Fibroblast of villous mesenchyme (primary cell): ENCODE data around the gene STPG2. TPM values are rescaled to one million over a fixed set of nuclear protein-coding genes. Genes with fewer than 3 reads are reported as not detected.
"Not testable (repeated sequence)": the region's sequence is repeated elsewhere in the genome, so short reads cannot be mapped to it uniquely, and the experiment has no call there.

Experiments used
- DNase-seq: peaks from one replicate; pipeline ENCODE4 v3.0.0-alpha.2; 2010; ENCODE audit warnings: low read depth
- H3K4me3 ChIP-seq: 2 replicates; pipeline ENCODE4 v1.5.1; 2011; ENCODE audit warnings: low read depth, mild to moderate bottlenecking, low read length
- total RNA-seq: library from RNA; depleted of rRNA; stranded (reverse); fragments of >200 nt; gene quantifications from 2 replicates; pipeline ENCODE4 v1.2.3, GENCODE V29; 2012
- TF ChIP-seq, protein P1 (sequence below): IDR thresholded peaks from 2 replicates; pipeline ENCODE4 v1.5.1; 2012; ENCODE audit warnings: low read depth, mild to moderate bottlenecking, low read length; ENCODE audit not compliant: insufficient read depth

The STPG2 gene
- total RNA-seq, 1 donor: under 0.01 TPM

DNA sequence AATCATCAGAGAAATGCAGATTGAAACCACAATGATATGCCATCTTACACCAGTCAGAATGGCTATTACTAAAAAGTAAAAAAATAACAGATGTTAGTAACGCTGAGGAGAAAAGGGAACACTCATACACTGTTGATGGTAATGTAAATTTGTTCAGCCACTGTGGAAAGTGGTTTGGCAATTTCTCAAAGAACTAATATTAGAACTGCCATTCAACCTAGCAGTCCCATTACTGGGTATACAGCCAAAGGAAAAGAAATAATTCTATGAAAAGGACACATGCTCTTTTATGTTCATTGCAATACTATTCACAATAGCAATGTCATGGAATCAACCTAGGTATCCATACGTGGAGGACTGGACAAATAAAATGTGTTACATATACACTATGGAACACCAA, 566.3 kb downstream of the STPG2 start:
- TF ChIP-seq, protein P1, sequence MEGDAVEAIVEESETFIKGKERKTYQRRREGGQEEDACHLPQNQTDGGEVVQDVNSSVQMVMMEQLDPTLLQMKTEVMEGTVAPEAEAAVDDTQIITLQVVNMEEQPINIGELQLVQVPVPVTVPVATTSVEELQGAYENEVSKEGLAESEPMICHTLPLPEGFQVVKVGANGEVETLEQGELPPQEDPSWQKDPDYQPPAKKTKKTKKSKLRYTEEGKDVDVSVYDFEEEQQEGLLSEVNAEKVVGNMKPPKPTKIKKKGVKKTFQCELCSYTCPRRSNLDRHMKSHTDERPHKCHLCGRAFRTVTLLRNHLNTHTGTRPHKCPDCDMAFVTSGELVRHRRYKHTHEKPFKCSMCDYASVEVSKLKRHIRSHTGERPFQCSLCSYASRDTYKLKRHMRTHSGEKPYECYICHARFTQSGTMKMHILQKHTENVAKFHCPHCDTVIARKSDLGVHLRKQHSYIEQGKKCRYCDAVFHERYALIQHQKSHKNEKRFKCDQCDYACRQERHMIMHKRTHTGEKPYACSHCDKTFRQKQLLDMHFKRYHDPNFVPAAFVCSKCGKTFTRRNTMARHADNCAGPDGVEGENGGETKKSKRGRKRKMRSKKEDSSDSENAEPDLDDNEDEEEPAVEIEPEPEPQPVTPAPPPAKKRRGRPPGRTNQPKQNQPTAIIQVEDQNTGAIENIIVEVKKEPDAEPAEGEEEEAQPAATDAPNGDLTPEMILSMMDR: no peak
- no peak for DNase-seq
- H3K4me3 ChIP-seq: no peak overlapping the region

- DNase-seq: no peak
- TF ChIP-seq, protein P1: no peak
Measured at GRCh38 chr4:97560009-97560408, 583.3 kb downstream of the STPG2 start.

DNA sequence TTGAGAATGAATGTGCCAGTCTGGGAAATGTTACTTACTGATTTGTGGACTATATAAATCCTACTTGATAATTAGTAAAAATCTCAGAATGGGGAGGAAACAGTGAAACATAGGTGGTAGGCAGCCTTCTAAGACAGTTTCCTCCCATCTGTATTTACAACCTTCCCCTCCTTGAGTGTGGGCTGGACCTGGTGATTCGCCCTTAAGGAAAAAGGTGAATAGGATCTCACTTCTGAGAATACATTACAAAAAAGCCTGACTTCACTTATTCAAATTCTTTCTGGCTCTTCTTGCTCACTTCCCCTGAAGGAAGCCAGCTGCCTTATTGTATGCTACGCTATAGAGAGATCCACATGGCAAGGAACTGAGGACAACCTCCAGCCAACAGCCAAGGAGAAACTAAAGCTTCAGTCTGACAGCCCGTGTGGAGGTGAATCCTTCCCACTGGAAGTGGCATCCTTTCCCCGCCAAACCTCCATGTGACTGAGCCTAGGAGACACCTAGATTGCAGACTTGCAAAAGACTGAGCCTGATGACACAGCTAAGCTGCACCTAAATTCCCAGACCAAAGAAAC, 585.0 kb downstream of the STPG2 start:
- H3K4me3 ChIP-seq: no peak overlapping the region
- DNase-seq: no peak
- TF ChIP-seq, protein P1: no peak

More at GRCh38 chr4:97560009-97560408, 583.3 kb downstream of the STPG2 start:
- H3K4me3 ChIP-seq: no peak overlapping the region

DNA sequence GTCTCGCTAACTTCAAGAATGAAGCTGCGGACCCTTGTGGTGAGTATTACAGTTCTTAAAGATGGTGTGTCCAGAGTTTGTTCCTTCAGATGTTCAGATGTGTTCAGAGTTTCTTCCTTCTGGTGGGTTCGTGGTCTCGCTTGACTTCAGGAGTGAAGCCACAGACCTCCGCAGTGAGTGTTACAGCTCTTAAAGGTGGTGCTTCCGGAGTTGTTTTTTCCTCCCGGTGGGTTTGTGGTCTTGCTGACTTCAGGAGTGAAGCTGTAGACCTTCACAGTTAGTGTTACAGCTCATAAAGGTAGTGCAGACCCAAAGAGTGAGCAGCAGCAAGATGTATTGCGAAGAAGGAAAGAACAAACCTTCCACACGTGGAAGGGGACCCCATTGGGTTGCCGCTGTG, 592.6 kb downstream of the STPG2 start:
- not testable (repeated sequence) for DNase-seq, H3K4me3 ChIP-seq

DNA sequence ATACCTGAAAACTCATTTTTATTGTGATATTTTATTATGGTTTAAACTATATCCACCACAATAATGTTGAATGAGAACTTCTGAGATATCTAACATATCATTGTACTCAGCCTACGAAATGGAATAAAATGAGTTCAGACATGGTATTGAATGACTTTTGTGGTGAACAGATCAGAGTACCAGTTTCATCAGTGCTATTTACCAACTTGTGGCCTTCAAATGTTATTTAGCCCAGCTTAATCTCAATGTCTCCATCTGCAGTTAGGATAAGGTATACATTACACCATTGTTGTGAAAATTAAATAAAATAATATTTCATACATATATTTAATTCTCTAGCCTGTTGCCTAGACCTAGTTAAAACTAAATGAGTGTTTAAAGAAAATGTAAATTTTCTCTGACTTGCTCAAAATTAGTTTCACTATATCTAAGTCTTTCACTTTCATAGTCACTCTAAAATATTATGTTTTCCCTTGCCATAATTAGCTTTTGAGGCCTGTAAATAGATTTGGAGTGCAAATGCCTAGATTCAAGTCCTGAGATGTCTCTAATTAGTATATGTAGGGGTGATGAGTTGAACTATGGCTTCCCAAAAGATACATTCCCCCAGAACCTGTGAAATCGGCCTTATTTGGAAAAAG, 594.2 kb downstream of the STPG2 start:
- DNase-seq: no peak
- H3K4me3 ChIP-seq: no peak overlapping the region
- TF ChIP-seq, protein P1: no peak

GRCh38 chr4:97548186-97548585, 595.1 kb downstream of the STPG2 start:
- DNase-seq: no peak
- TF ChIP-seq, protein P1: no peak
- no peak overlapping the region for H3K4me3 ChIP-seq

DNA sequence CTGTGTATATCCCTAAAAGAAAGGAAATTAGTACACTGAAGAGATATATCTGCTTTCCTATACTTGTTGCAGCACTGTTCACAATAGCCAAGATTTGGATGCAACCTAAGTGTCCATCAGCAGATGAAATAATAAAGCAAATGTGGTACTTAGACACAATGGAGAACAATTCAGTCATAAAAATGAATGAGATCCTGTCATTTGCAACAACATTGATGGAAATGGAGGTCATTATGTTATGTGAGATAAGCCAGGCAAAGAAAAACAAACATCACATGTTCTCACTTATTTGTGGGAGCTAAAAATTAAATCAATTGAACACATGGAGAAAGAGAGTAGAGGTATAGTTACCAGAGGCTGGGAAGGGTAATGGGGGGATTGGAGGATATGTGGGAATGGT, 611.9 kb downstream of the STPG2 start:
- H3K4me3 ChIP-seq: no peak overlapping the region
- TF ChIP-seq, protein P1: no peak
- no peak for DNase-seq
